ENCODE measurements around the gene HSPBP1.

DNA sequence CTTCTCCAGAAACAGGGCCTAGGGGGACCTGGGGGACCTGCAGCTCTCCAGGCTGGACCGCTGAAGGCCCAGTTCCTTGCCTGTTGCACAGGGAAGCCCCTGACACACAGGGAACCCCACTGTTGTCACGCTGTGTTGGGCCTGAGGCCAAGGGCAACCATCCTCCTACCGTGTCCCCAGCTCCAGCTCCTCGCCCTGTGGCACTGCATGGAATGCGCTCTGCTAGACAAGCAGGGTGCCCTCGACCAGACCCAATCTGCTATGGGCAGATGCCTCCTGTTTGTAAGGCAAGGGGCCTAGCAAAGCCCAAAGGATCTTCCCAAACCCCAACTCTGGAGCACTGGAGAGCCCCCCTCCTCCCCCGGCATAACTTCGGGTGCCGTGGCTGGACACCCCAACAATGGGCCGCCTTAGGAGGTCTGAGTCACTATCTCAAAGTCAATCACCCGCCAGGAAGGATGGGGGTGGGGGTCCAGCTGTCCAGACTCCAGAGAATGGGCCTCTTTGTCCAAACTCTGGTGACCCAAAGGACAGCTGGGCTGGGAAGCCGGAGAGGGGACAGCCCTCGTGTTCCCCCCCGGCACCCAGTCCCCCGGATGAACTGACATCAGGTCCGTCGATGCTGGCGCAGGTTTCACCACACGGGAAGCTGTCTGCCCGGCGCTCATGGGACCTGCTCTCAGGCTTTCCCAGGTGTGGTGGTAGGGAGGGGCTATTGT, 7.6 kb upstream of the HSPBP1 start:
- TF ChIP-seq, protein P1, sequence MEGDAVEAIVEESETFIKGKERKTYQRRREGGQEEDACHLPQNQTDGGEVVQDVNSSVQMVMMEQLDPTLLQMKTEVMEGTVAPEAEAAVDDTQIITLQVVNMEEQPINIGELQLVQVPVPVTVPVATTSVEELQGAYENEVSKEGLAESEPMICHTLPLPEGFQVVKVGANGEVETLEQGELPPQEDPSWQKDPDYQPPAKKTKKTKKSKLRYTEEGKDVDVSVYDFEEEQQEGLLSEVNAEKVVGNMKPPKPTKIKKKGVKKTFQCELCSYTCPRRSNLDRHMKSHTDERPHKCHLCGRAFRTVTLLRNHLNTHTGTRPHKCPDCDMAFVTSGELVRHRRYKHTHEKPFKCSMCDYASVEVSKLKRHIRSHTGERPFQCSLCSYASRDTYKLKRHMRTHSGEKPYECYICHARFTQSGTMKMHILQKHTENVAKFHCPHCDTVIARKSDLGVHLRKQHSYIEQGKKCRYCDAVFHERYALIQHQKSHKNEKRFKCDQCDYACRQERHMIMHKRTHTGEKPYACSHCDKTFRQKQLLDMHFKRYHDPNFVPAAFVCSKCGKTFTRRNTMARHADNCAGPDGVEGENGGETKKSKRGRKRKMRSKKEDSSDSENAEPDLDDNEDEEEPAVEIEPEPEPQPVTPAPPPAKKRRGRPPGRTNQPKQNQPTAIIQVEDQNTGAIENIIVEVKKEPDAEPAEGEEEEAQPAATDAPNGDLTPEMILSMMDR (IDR thresholded peaks at IDR 0.05; ENCODE audit: insufficient read depth, low read length), result no peak
- no peak for TF ChIP-seq GABPA (IDR thresholded peaks at IDR 0.05; ENCODE audit: low read depth)
- TF ChIP-seq POLR2AphosphoS5 (IDR thresholded peaks at IDR 0.05; ENCODE audit: low read depth), result no peak

Data from HL-60 (cell line).